ENCODE measurements around the gene HOXB3. TPM values are rescaled to one million over a fixed set of nuclear protein-coding genes. Genes with fewer than 3 reads are reported as not detected.

Gene HOXB3
- total RNA-seq, 1 donor from 2014 or later = 2.5 TPM

DNA sequence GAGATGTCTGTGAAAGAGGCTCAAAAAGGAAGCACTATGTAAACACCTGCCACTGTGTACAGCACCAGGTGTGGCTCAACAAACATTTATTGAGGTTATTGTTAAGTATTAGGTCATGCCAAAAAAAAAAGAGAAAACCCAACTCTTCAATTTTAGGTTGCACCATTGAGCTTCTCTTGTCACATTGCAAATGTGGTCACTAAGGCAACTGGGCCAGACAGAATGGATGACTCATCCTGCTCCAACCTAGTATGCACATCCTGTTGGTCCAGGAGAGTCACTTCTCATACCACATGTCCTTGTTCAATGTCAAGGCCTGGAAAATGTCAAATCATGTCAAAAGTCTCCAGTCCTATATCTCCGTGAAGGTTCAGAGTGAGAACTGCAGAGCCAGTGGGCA, 84.3 kb downstream of the HOXB3 start:
- DNase-seq (ENCODE audit: low spot score) = peak; percentile 70
- intact Hi-C loops (cut with micrococcal nuclease) = loop anchor here (1.0 to 2.0 kb wide), 3 partner anchors 14 to 47 kb away; no protein-coding TSS in a partner anchor
- Mint-ChIP-seq H3K27me3 (ENCODE audit: insufficient read depth) (peaks cover 8% of the 10 kb centered on the region), H3K27ac (peak overlapping the region; percentile 84), H3K4me1 (ENCODE audit: low read depth) (peaks cover 46% of the 10 kb centered on the region), H3K36me3 (ENCODE audit: low read depth) (no peaks in the 10 kb centered on the region), H3K4me3 (peak overlapping the region; percentile 60), H3K9me3 (no peaks in the 10 kb centered on the region)

GRCh38 chr17:48504953-48505352, 85.1 kb downstream of the HOXB3 start:
- Mint-ChIP-seq H3K36me3 (ENCODE audit: low read depth) (no peaks in the 10 kb centered on the region), H3K4me1 (ENCODE audit: low read depth) (peaks cover 40% of the 10 kb centered on the region), H3K27me3 (ENCODE audit: insufficient read depth) (peaks cover 10% of the 10 kb centered on the region), H3K27ac (peak overlapping the region; percentile 75), H3K4me3 (no peak overlapping the region), H3K9me3 (no peaks in the 10 kb centered on the region)
- DNase-seq (ENCODE audit: low spot score) = no peak
- intact Hi-C loops (cut with micrococcal nuclease) = no loop called here

GRCh38 chr17:48503747-48504146, 86.3 kb downstream of the HOXB3 start:
- no peak overlapping the region for H3K27ac Mint-ChIP-seq
- peaks cover 39% of the 10 kb centered on the region for H3K4me1 Mint-ChIP-seq (ENCODE audit: low read depth)
- H3K36me3 Mint-ChIP-seq (ENCODE audit: low read depth) = no peaks in the 10 kb centered on the region
- intact Hi-C loops (cut with micrococcal nuclease) = no loop called here
- DNase-seq (ENCODE audit: low spot score) = no peak
- H3K9me3 Mint-ChIP-seq = no peaks in the 10 kb centered on the region
- H3K27me3 Mint-ChIP-seq (ENCODE audit: insufficient read depth) = peaks cover 10% of the 10 kb centered on the region
- no peak overlapping the region for H3K4me3 Mint-ChIP-seq

- DNase-seq (ENCODE audit: low spot score) = no peak
- H3K27me3 Mint-ChIP-seq (ENCODE audit: insufficient read depth) = peaks cover 16% of the 10 kb centered on the region
- H3K36me3 Mint-ChIP-seq (ENCODE audit: low read depth) = no peaks in the 10 kb centered on the region
- H3K27ac Mint-ChIP-seq = no peak overlapping the region
- no peaks in the 10 kb centered on the region for H3K9me3 Mint-ChIP-seq
- H3K4me3 Mint-ChIP-seq = no peak overlapping the region
- H3K4me1 Mint-ChIP-seq (ENCODE audit: low read depth) = peaks cover 33% of the 10 kb centered on the region
- intact Hi-C loops (cut with micrococcal nuclease) = no loop called here
Observed at GRCh38 chr17:48502901-48503300, 87.1 kb downstream of the HOXB3 start.

- no peak overlapping the region for H3K4me3 Mint-ChIP-seq
- H3K4me1 Mint-ChIP-seq (ENCODE audit: low read depth) = peaks cover 36% of the 10 kb centered on the region
- DNase-seq (ENCODE audit: low spot score) = no peak
- H3K9me3 Mint-ChIP-seq = no peaks in the 10 kb centered on the region
- no peak overlapping the region for H3K27ac Mint-ChIP-seq
- intact Hi-C loops (cut with micrococcal nuclease) = no loop called here
- H3K27me3 Mint-ChIP-seq (ENCODE audit: insufficient read depth) = peaks cover 17% of the 10 kb centered on the region
- H3K36me3 Mint-ChIP-seq (ENCODE audit: low read depth) = no peaks in the 10 kb centered on the region
Observed at GRCh38 chr17:48502312-48502711, 87.7 kb downstream of the HOXB3 start.

- H3K4me1 Mint-ChIP-seq (ENCODE audit: low read depth) = peaks cover 25% of the 10 kb centered on the region
- peaks cover 22% of the 10 kb centered on the region for H3K27me3 Mint-ChIP-seq (ENCODE audit: insufficient read depth)
- H3K4me3 Mint-ChIP-seq = no peak overlapping the region
- no peak overlapping the region for H3K27ac Mint-ChIP-seq
- H3K36me3 Mint-ChIP-seq (ENCODE audit: low read depth) = no peaks in the 10 kb centered on the region
- intact Hi-C loops (cut with micrococcal nuclease) = no loop called here
- H3K9me3 Mint-ChIP-seq = no peaks in the 10 kb centered on the region
- no peak for DNase-seq (ENCODE audit: low spot score)
Observed at GRCh38 chr17:48500435-48501426, 89.3 kb downstream of the HOXB3 start.

DNA sequence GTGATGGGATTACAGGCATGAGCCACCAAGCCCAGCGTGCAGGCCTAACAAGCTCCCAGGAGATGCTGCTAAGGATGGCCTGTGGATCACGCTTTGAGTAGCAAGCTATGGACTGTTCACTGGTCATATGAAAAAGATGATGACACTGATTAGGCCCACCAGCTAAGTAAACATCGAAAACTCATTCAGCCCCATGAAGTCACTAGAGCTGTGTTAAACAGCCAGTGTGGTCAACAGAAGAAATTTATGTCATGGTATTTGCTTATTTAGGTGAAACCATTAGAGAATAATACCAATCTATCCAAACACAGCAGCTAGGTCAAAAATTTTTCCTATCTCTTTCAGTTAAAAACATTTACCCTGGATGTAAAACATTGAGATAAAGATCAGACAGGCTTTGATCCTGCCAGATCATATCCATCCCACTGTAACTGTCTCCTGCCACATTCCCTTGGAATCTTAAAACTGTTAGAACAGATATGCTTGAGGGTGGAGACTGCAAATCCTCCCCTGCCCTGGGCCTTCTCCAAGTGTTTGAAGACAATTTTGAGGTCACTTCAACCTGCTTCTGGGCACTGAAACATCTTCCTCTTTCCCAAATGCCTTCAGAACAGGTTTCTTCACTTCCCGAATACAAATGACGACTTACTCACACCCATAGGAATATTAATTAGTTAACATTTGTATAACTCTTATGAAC, 90.2 kb downstream of the HOXB3 start:
- DNase-seq (ENCODE audit: low spot score) = no peak
- Mint-ChIP-seq H3K27me3 (ENCODE audit: insufficient read depth) (peaks cover 27% of the 10 kb centered on the region), H3K9me3 (no peaks in the 10 kb centered on the region), H3K27ac (no peak overlapping the region), H3K4me1 (ENCODE audit: low read depth) (peaks cover 17% of the 10 kb centered on the region), H3K36me3 (ENCODE audit: low read depth) (no peaks in the 10 kb centered on the region), H3K4me3 (no peak overlapping the region)
- intact Hi-C loops (cut with micrococcal nuclease) = no loop called here

GRCh38 chr17:48499248-48499647, 90.8 kb downstream of the HOXB3 start:
- no peaks in the 10 kb centered on the region for H3K9me3 Mint-ChIP-seq
- H3K4me3 Mint-ChIP-seq = no peak overlapping the region
- DNase-seq (ENCODE audit: low spot score) = no peak
- H3K36me3 Mint-ChIP-seq (ENCODE audit: low read depth) = peaks cover 1% of the 10 kb centered on the region
- peaks cover 32% of the 10 kb centered on the region for H3K27me3 Mint-ChIP-seq (ENCODE audit: insufficient read depth)
- intact Hi-C loops (cut with micrococcal nuclease) = no loop called here
- peaks cover 16% of the 10 kb centered on the region for H3K4me1 Mint-ChIP-seq (ENCODE audit: low read depth)
- no peak overlapping the region for H3K27ac Mint-ChIP-seq

Other genes with a start within 250 kb of the HOXB3 start
- gene SKAP1, start 160.0 kb downstream of the HOXB3 start, total RNA-seq = 48.7 and 51.9 TPM in 2 replicates
- gene HOXB1, start 59.2 kb downstream of the HOXB3 start, total RNA-seq = not detected in 2 replicates
- 32.5 and 32.8 TPM in 2 replicates for gene HOXB2, start 45.1 kb downstream of the HOXB3 start, total RNA-seq
- gene HOXB4, start 11.9 kb downstream of the HOXB3 start, total RNA-seq = 3.8 and 4.2 TPM in 2 replicates
- gene HOXB5, start 3.5 kb upstream of the HOXB3 start, total RNA-seq = 0.10 TPM in 1 of 2 replicates, not detected in the other
- gene HOXB6, start 14.7 kb upstream of the HOXB3 start, total RNA-seq = 0.71 and 0.99 TPM in 2 replicates
- gene HOXB7, start 20.8 kb upstream of the HOXB3 start, total RNA-seq = 0.49 and 0.51 TPM in 2 replicates
- not detected in 2 replicates for gene HOXB8, start 25.1 kb upstream of the HOXB3 start, total RNA-seq
- gene HOXB9, start 36.1 kb upstream of the HOXB3 start, total RNA-seq = 0.27 and 0.39 TPM in 2 replicates
- not detected in 2 replicates for gene PRAC1, start 132.3 kb upstream of the HOXB3 start, total RNA-seq
- not detected in 2 replicates for gene PRAC2, start 132.9 kb upstream of the HOXB3 start, total RNA-seq
- gene HOXB13, start 138.5 kb upstream of the HOXB3 start, total RNA-seq = not detected in 2 replicates
- not detected in 2 replicates for gene TTLL6, start 227.0 kb upstream of the HOXB3 start, total RNA-seq
- 50.3 and 57.9 TPM in 2 replicates for gene CALCOCO2, start 240.8 kb upstream of the HOXB3 start, total RNA-seq

Data from activated T-helper 1 cell treated with anti-CD3 and anti-CD28 coated beads, Interleukin-12 subunit alpha, Interleukin-12 subunit beta, Interleukin-2, Interleukin-4 antibody, amounts not matched to agents 30 ng/mL and 10 ng/mL and 1 ng/mL, durations not matched to agents 14 hours and 24 hours and 36 hours (primary cell).